Activated naive CD4-positive, alpha-beta T cell treated with anti-CD3 and anti-CD28 coated beads, Interleukin-2, amount 50 U/mL, for 24 hours (primary cell): Measurements from ENCODE around the gene PAGE5.

Experiments used
- H3K27ac Mint-ChIP-seq: one replicate; pipeline ENCODE4 v1.8.0; 2021; ENCODE audit warnings: mild to moderate bottlenecking, mixed read lengths
- H3K27me3 Mint-ChIP-seq: one replicate; pipeline ENCODE4 v1.8.0; 2021; ENCODE audit warnings: mixed read lengths
- H3K36me3 Mint-ChIP-seq: one replicate; pipeline ENCODE4 v1.8.0; 2021; ENCODE audit warnings: mixed read lengths
- H3K4me1 Mint-ChIP-seq: one replicate; pipeline ENCODE4 v1.8.0; 2021; ENCODE audit warnings: mixed read lengths
- H3K4me3 Mint-ChIP-seq: one replicate; pipeline ENCODE4 v1.8.0; 2021; ENCODE audit warnings: mild to moderate bottlenecking, mixed read lengths
- H3K9me3 Mint-ChIP-seq: one replicate; pipeline ENCODE4 v1.8.0; 2021; ENCODE audit warnings: mixed read lengths

Gene PAGE5

GRCh38 chrX:55220119-55220794, at the start of gene PAGE5:
Gene PAGE5, plus strand, starts transcription at chrX:55220346. Its CDS starts 1,037 bp downstream, at chrX:55221383.
- no peaks in the 10 kb centered on the region for H3K27me3 Mint-ChIP-seq
- H3K27ac Mint-ChIP-seq = no peak within 1 kb of the TSS
- no peaks in the 10 kb centered on the region for H3K9me3 Mint-ChIP-seq
- H3K4me3 Mint-ChIP-seq = no peak within 1 kb of the TSS
- no peaks in the 10 kb centered on the region for H3K4me1 Mint-ChIP-seq
- H3K36me3 Mint-ChIP-seq = no peaks in the 10 kb centered on the region

GRCh38 chrX:55187281-55187680, 32.9 kb upstream of the PAGE5 start:
- no peak overlapping the region for H3K27ac Mint-ChIP-seq
- H3K9me3 Mint-ChIP-seq = no peaks in the 10 kb centered on the region
- no peaks in the 10 kb centered on the region for H3K36me3 Mint-ChIP-seq
- H3K4me1 Mint-ChIP-seq = no peaks in the 10 kb centered on the region
- H3K4me3 Mint-ChIP-seq = no peak overlapping the region
- no peaks in the 10 kb centered on the region for H3K27me3 Mint-ChIP-seq

- H3K27ac Mint-ChIP-seq = no peak overlapping the region
- H3K27me3 Mint-ChIP-seq = no peaks in the 10 kb centered on the region
These were observed 23.5 kb upstream of the PAGE5 start for GRCh38 chrX:55196688-55197087.

GRCh38 chrX:55201930-55202579, 18.1 kb upstream of the PAGE5 start:
- Mint-ChIP-seq H3K36me3 (no peaks in the 10 kb centered on the region), H3K9me3 (no peaks in the 10 kb centered on the region), H3K4me1 (no peaks in the 10 kb centered on the region), H3K27me3 (peaks cover 1% of the 10 kb centered on the region), H3K4me3 (no peak overlapping the region), H3K27ac (no peak overlapping the region)

More at GRCh38 chrX:55196688-55197087, 23.5 kb upstream of the PAGE5 start:
- Mint-ChIP-seq H3K4me3 (no peak overlapping the region), H3K36me3 (peaks cover 1% of the 10 kb centered on the region), H3K4me1 (no peaks in the 10 kb centered on the region), H3K9me3 (no peaks in the 10 kb centered on the region)

GRCh38 chrX:55206162-55206941, 13.8 kb upstream of the PAGE5 start:
- Mint-ChIP-seq H3K9me3 (no peaks in the 10 kb centered on the region), H3K36me3 (no peaks in the 10 kb centered on the region), H3K27me3 (peaks cover 1% of the 10 kb centered on the region), H3K4me1 (no peaks in the 10 kb centered on the region), H3K4me3 (no peak overlapping the region), H3K27ac (no peak overlapping the region)

- H3K4me3 Mint-ChIP-seq = no peak overlapping the region
- no peaks in the 10 kb centered on the region for H3K4me1 Mint-ChIP-seq
- no peaks in the 10 kb centered on the region for H3K9me3 Mint-ChIP-seq
- no peaks in the 10 kb centered on the region for H3K27me3 Mint-ChIP-seq
- H3K36me3 Mint-ChIP-seq = no peaks in the 10 kb centered on the region
- no peak overlapping the region for H3K27ac Mint-ChIP-seq
These were observed 9.0 kb upstream of the PAGE5 start for GRCh38 chrX:55210931-55211677.

- Mint-ChIP-seq H3K27me3 (no peaks in the 10 kb centered on the region), H3K9me3 (no peaks in the 10 kb centered on the region), H3K4me3 (no peak overlapping the region), H3K36me3 (no peaks in the 10 kb centered on the region), H3K27ac (no peak overlapping the region), H3K4me1 (no peaks in the 10 kb centered on the region)
These were observed 6.8 kb upstream of the PAGE5 start for GRCh38 chrX:55213381-55213780.

GRCh38 chrX:55240788-55241340, 20.7 kb downstream of the PAGE5 start:
- Mint-ChIP-seq H3K27ac (no peak overlapping the region), H3K4me3 (no peak overlapping the region), H3K4me1 (no peaks in the 10 kb centered on the region), H3K36me3 (no peaks in the 10 kb centered on the region), H3K9me3 (no peaks in the 10 kb centered on the region), H3K27me3 (peaks cover 1% of the 10 kb centered on the region)

- H3K4me1 Mint-ChIP-seq = no peaks in the 10 kb centered on the region
- H3K36me3 Mint-ChIP-seq = peaks cover 2% of the 10 kb centered on the region
- H3K27me3 Mint-ChIP-seq = no peaks in the 10 kb centered on the region
- H3K4me3 Mint-ChIP-seq = no peak overlapping the region
- no peak overlapping the region for H3K27ac Mint-ChIP-seq
- no peaks in the 10 kb centered on the region for H3K9me3 Mint-ChIP-seq
These were observed 33.4 kb downstream of the PAGE5 start for GRCh38 chrX:55253528-55253927.

GRCh38 chrX:55260806-55261205, 40.7 kb downstream of the PAGE5 start:
- no peak overlapping the region for H3K27ac Mint-ChIP-seq
- H3K9me3 Mint-ChIP-seq = no peaks in the 10 kb centered on the region
- H3K27me3 Mint-ChIP-seq = no peaks in the 10 kb centered on the region
- H3K36me3 Mint-ChIP-seq = no peaks in the 10 kb centered on the region
- H3K4me1 Mint-ChIP-seq = no peaks in the 10 kb centered on the region
- no peak overlapping the region for H3K4me3 Mint-ChIP-seq

- no peaks in the 10 kb centered on the region for H3K36me3 Mint-ChIP-seq
These were observed 44.7 kb downstream of the PAGE5 start, which contains the start of gene PAGE3 for GRCh38 chrX:55264816-55265215. Gene PAGE3, minus strand, starts transcription at chrX:55264916. Its CDS starts 1,013 bp downstream, at chrX:55263903.

More at GRCh38 chrX:55264816-55265215, 44.7 kb downstream of the PAGE5 start, which contains the start of gene PAGE3:
- Mint-ChIP-seq H3K4me3 (no peak within 1 kb of the TSS), H3K27ac (no peak within 1 kb of the TSS), H3K9me3 (no peaks in the 10 kb centered on the region), H3K27me3 (no peaks in the 10 kb centered on the region), H3K4me1 (no peaks in the 10 kb centered on the region)
